Hematopoietic multipotent progenitor cell (in vitro differentiated cells): ENCODE measurements around the gene NAV1. TPM values are rescaled to one million over a fixed set of nuclear protein-coding genes. Genes with fewer than 3 reads are reported as not detected.
"Not testable (repeated sequence)": the region's sequence is repeated elsewhere in the genome, so short reads cannot be mapped to it uniquely, and the experiment has no call there.

Experiments
- DNase-seq, 3 donors: peaks; one replicate each; pipeline ENCODE4 v3.0.0-alpha.2; 2011 to 2015; ENCODE audit warnings: low read depth in 2 of 3, low spot score in 2 of 3
- total RNA-seq: library from RNA; depleted of rRNA; stranded (reverse); fragments of >200 nt; gene quantifications from one replicate; pipeline ENCODE4 v1.2.3, GENCODE V29; 2012

NAV1 gene
- 8.1 TPM for total RNA-seq

- peak in 1 of 3 donors; percentile 42 for DNase-seq
These were observed at the start of gene NAV1 for GRCh38 chr1:201538612-201539551. NAV1 (plus strand) TSS chr1:201539127; CDS start chr1:201622885, 83,758 bp downstream.

GRCh38 chr1:201489643-201490261 is 49.2 kb upstream of the NAV1 start:
- peak in 2 of 3 donors; percentile 22 to 58 for DNase-seq

GRCh38 chr1:201490708-201491131 is 48.2 kb upstream of the NAV1 start:
- no peak for DNase-seq

- no peak for DNase-seq
These were observed 46.9 kb upstream of the NAV1 start for GRCh38 chr1:201491896-201492511.

GRCh38 chr1:201493026-201493656 is 45.8 kb upstream of the NAV1 start:
- not testable (repeated sequence) for DNase-seq

- DNase-seq = peak in 1 of 3 donors; percentile 26
These were observed 44.9 kb upstream of the NAV1 start for GRCh38 chr1:201493757-201494617.

GRCh38 chr1:201495551-201496295 is 43.2 kb upstream of the NAV1 start:
- DNase-seq = no peak

GRCh38 chr1:201496296-201496690 is 42.6 kb upstream of the NAV1 start:
- DNase-seq = no peak

GRCh38 chr1:201497935-201498509 is 40.9 kb upstream of the NAV1 start:
- no peak for DNase-seq

- DNase-seq = no peak
These were observed 40.3 kb upstream of the NAV1 start for GRCh38 chr1:201498621-201499020.

GRCh38 chr1:201499191-201499590 is 39.7 kb upstream of the NAV1 start:
- no peak for DNase-seq

- no peak for DNase-seq
These were observed 38.9 kb upstream of the NAV1 start for GRCh38 chr1:201499795-201500669.

- DNase-seq = no peak
These were observed 38.2 kb upstream of the NAV1 start for GRCh38 chr1:201500670-201501120.

GRCh38 chr1:201501144-201501543 is 37.8 kb upstream of the NAV1 start:
- no peak for DNase-seq

GRCh38 chr1:201501812-201502510 is 37.0 kb upstream of the NAV1 start:
- DNase-seq = no peak

- no peak for DNase-seq
These were observed 36.4 kb upstream of the NAV1 start for GRCh38 chr1:201502511-201502857.

- no peak for DNase-seq
These were observed 35.3 kb upstream of the NAV1 start for GRCh38 chr1:201503397-201504176.
